Measurements from ENCODE around the gene ZNF74. TPM values are rescaled to one million over a fixed set of nuclear protein-coding genes. Genes with fewer than 3 reads are reported as not detected.
A peak's percentile ranks its signal among the peaks of the same experiment; 100 is the strongest.

Gene ZNF74
- total RNA-seq, 4 donors from 2014 or later = 3.2 to 8.8 (median 5.9) TPM

- DNase-seq (ENCODE audit: low spot score) = no peak
- ATAC-seq (ENCODE audit: low FRiP score) = no peak
- TF ChIP-seq CTCF (IDR thresholded peaks at IDR 0.05) = no peak
Observed at GRCh38 chr22:20434264-20434751, 40.4 kb downstream of the ZNF74 start.

GRCh38 chr22:20434773-20435172 is 40.8 kb downstream of the ZNF74 start:
- no peak for TF ChIP-seq CTCF (IDR thresholded peaks at IDR 0.05)
- no peak for DNase-seq (ENCODE audit: low spot score)
- no peak for ATAC-seq (ENCODE audit: low FRiP score)

- no peak for TF ChIP-seq CTCF (IDR thresholded peaks at IDR 0.05)
- ATAC-seq (ENCODE audit: low FRiP score) (no peak), DNase-seq (ENCODE audit: low spot score) (no peak)
Observed at GRCh38 chr22:20435436-20436306, 41.7 kb downstream of the ZNF74 start.

GRCh38 chr22:20436307-20436767 is 42.4 kb downstream of the ZNF74 start:
- ATAC-seq (ENCODE audit: low FRiP score) (no peak), DNase-seq (ENCODE audit: low spot score) (no peak)
- TF ChIP-seq CTCF (IDR thresholded peaks at IDR 0.05) = no peak

GRCh38 chr22:20436768-20437612 is 43.0 kb downstream of the ZNF74 start:
- DNase-seq (ENCODE audit: low spot score) (no peak), ATAC-seq (ENCODE audit: low FRiP score) (peak; percentile 41)
- no peak for TF ChIP-seq CTCF (IDR thresholded peaks at IDR 0.05)

- no peak for TF ChIP-seq CTCF (IDR thresholded peaks at IDR 0.05)
- ATAC-seq (ENCODE audit: low FRiP score) (peak; percentile 70), DNase-seq (ENCODE audit: low spot score) (no peak)
Observed at GRCh38 chr22:20437613-20438426, 43.9 kb downstream of the ZNF74 start, which contains the start of gene SCARF2. TSS of gene SCARF2 (minus strand) at chr22:20437825. CDS start at chr22:20437754, 71 bp downstream.

Measured in omental fat pad (tissue), 4 donors.